ENCODE data around the gene SRPK3.
A peak's percentile ranks its signal among the peaks of the same experiment; 100 is the strongest.

The SRPK3 gene

DNA sequence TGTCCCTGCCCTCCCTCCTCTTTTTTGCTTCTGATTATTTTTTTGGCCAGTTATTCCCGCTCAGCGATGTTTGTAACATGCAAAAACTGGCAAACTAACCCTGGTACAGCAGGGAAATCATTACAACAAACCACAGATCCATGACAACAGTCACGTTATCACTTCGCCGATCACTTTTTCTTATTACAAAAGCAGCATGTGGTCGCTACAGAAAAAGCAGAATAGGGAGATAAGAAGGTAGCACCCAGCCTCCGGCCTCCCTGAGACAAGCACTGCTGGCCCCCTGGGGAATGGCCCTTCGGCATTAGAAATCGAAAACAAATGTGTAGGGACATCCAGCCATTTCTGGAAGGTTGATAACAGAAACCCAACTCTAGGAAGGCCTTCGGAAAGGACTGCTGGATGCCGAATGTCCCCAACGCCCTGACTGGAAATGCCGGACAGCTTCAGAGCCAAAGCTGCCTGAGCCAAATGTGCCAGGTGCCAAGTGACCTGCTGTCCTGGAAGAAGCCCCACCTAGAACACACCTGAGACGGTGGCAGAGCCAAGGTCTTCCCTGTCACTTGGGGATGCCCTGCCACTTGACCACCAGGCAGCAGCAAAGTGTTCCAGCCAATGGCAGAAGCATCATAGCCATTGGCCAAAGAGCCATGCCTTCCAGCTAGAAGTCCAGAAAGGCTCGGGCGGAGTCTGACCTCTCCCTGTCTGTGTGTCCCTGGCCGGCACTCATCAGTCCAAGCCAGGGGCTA lies 10.4 kb downstream of the SRPK3 start:
- Mint-ChIP-seq H3K27me3 (no peaks in the 10 kb centered on the region), H3K27ac (ENCODE audit: low read depth) (no peak overlapping the region), H3K36me3 (ENCODE audit: insufficient read depth) (peaks cover 21% of the 10 kb centered on the region), H3K4me1 (peaks cover 14% of the 10 kb centered on the region), H3K4me3 (no peak overlapping the region), H3K9me3 (no peaks in the 10 kb centered on the region)
- ATAC-seq (replicated peaks; ENCODE audit: extremely low read depth, poor library complexity, severe bottlenecking) (no peak), DNase-seq (ENCODE audit: low spot score in 2 of 2) (no peak)

DNA sequence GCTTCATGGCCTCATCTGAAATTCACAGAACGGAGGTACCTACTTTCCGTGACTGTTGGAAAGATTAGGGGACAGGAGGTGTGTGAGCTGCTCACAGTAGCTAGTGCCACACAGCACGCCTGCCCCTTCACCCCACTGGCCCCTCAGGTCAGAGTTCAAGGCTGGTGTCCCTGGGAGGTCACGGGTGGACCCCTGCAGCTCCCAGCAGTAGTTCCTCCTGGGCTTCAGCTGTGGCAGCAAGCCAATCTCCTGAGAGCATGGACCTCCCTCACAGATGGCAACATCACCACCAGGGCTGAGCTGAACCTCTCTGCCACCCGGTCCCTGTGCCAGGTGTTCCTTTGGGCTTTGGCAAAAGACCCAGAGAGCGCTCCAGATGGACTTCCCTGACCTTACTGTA lies 11.5 kb downstream of the SRPK3 start:
- Mint-ChIP-seq H3K4me3 (no peak overlapping the region), H3K36me3 (ENCODE audit: insufficient read depth) (peaks cover 19% of the 10 kb centered on the region), H3K4me1 (peaks cover 15% of the 10 kb centered on the region), H3K9me3 (no peaks in the 10 kb centered on the region), H3K27me3 (no peaks in the 10 kb centered on the region), H3K27ac (ENCODE audit: low read depth) (no peak overlapping the region)
- no peak for ATAC-seq (replicated peaks; ENCODE audit: extremely low read depth, poor library complexity, severe bottlenecking)
- no peak for DNase-seq (ENCODE audit: low spot score in 2 of 2)

DNA sequence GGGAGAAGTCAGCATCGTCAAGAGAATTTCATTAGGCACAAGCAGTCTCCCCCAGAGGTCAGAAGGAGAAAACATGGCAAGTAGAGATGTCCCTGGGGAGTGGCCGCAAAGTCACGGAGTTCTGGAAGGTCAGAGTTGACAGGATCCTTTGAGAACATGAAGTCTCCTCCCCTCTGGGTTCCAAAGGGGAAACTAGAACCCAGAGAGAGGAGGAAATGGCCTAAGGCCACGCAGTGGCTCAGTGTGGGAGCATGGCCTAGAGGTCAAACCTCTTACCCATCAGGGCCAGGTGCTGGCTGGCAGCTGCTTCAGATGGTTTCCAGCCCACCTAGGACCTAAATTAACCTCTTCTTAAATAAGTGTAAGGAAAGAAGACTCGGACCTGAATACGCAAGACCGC lies 12.4 kb downstream of the SRPK3 start:
- Mint-ChIP-seq H3K27me3 (no peaks in the 10 kb centered on the region), H3K4me1 (peaks cover 15% of the 10 kb centered on the region), H3K27ac (ENCODE audit: low read depth) (peak overlapping the region; percentile 64), H3K4me3 (peak overlapping the region; percentile 88), H3K9me3 (no peaks in the 10 kb centered on the region), H3K36me3 (ENCODE audit: insufficient read depth) (peaks cover 16% of the 10 kb centered on the region)
- DNase-seq (ENCODE audit: low spot score in 2 of 2) = no peak
- no peak for ATAC-seq (replicated peaks; ENCODE audit: extremely low read depth, poor library complexity, severe bottlenecking)

DNA sequence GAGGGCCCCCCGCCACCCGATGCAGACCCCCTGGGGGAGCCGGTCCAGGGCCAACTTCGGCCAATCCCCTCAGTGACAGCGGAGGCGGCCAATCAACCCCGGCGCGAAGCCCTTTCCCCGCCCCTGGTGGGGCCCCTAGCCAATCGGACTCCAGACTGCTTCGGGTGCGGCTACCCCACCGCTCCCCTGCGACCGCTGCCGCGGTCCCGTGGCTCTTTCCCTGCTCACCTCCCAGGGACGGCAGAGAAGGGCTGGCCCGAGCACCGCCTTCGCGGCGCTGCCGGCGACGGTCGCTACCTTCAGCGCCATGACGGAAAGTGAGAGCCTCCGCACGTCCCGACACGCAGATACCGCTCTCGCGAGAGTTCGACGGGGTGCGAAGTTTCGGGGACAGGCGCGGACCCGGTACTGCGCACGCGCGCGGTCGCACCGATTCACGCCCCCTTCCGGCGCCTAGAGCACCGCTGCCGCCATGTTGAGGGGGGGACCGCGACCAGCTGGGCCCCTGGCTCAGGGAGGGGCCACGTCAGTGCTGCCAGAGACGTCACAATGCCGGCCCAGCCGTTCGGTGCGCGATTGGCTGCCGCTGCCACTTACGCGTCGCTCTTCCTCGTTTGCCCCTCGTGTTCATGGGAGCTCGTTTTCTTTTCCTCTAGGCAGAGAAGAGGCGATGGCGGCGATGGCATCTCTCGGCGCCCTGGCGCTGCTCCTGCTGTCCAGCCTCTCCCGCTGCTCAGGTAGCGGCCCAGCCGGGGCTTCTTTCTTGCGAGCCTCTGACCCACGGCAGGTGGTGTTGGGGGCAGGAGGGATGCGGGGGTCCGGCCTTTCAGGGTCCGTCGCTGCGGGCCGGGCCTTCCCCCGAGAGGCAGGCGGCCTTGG lies 13.4 kb downstream of the SRPK3 start, which contains the start of the genes IDH3G and SSR4:
IDH3G (minus strand) TSS at position 358 of the 879 bp plus-strand sequence; CDS start at position 309, 49 bp downstream.
SSR4 (plus strand) TSS at position 651 of the 879 bp plus-strand sequence; CDS start at position 671, 20 bp downstream.
- peak within 1 kb of the TSS; percentile 95 for H3K27ac Mint-ChIP-seq (ENCODE audit: low read depth)
- DNase-seq (ENCODE audit: low spot score in 2 of 2) (peak; percentile 82 to 93), ATAC-seq (replicated peaks; ENCODE audit: extremely low read depth, poor library complexity, severe bottlenecking) (peak; percentile 93)
- peak within 1 kb of the TSS; percentile 88 for H3K4me3 Mint-ChIP-seq
- no peaks in the 10 kb centered on the region for H3K9me3 Mint-ChIP-seq
- peaks cover 15% of the 10 kb centered on the region for H3K36me3 Mint-ChIP-seq (ENCODE audit: insufficient read depth)
- no peaks in the 10 kb centered on the region for H3K27me3 Mint-ChIP-seq
- peaks cover 15% of the 10 kb centered on the region for H3K4me1 Mint-ChIP-seq

DNA sequence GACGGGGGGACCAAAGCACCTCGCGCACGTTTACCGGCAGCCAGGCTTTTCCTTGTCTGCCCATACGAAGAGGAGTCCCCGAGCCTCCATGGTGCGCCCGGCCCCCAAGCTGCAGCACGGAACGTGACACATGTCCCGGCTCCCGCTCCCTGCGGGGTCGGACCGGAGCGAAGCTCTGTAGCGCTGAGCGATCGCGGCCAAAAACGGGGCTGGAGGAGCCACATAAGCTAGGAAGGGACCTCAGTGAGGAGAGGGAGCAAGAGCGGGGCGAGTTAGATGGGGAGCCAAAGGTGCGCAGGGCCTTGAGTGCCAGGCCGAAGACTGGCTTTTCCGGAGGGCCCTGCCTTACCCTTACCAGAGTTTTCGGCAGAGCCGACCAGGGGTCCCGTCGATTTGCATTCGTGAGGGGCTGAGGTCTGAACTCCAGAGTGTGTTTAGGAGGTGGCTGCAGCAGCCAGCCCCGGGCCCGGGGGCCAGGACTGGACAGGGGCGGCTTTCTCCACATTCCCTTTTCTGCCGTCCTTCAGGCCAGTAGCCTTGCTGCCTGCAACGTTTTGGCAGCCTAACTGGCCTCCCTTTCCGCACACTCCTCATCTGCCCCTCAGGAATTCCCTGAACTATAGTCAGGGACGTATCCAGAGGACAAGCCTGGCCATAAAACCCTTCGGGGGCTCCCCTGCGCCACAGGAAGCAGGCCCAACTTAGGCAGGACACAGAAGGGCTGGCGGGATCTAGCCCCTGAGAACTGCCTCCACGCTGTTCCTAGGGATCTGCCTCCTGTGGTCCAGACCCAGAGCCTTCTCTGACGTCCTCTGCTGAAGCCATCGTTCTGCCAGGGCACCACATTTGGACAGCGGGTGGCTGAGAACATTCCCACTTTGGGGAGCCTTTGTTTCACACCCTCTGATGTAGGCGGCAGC lies 14.3 kb downstream of the SRPK3 start:
- H3K36me3 Mint-ChIP-seq (ENCODE audit: insufficient read depth) = peaks cover 15% of the 10 kb centered on the region
- H3K27ac Mint-ChIP-seq (ENCODE audit: low read depth) = peak overlapping the region; percentile 95
- peak overlapping the region; percentile 88 for H3K4me3 Mint-ChIP-seq
- ATAC-seq (replicated peaks; ENCODE audit: extremely low read depth, poor library complexity, severe bottlenecking) (peak; percentile 18), DNase-seq (ENCODE audit: low spot score in 2 of 2) (no peak)
- H3K9me3 Mint-ChIP-seq = no peaks in the 10 kb centered on the region
- no peaks in the 10 kb centered on the region for H3K27me3 Mint-ChIP-seq
- peaks cover 15% of the 10 kb centered on the region for H3K4me1 Mint-ChIP-seq

DNA sequence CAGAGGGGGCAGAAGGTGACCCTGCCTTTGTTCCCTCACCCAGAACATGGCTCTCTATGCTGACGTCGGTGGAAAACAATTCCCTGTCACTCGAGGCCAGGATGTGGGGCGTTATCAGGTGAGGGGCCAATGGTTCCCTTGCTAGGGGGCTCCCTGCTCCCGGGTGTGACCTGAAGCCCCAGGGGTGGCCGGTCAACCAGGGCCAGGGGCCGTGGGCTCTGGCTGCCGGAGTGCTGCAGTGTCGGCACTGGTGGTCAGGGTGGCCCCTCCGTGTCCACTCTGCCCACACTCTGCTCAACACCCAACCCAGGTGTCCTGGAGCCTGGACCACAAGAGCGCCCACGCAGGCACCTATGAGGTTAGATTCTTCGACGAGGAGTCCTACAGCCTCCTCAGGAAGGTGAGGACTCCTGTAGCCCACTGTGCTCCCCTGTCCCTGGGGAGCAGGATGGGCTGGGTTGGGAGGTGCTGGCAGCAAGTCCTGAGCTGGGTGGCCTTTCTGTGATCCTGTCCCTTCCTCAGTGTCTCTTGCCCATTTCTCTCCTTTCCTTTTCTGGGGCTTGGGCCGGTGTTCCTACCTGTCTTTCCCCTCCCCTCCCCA lies 16.7 kb downstream of the SRPK3 start:
- H3K27ac Mint-ChIP-seq (ENCODE audit: low read depth) = no peak overlapping the region
- H3K4me1 Mint-ChIP-seq = peaks cover 15% of the 10 kb centered on the region
- DNase-seq (ENCODE audit: low spot score in 2 of 2) (no peak), ATAC-seq (replicated peaks; ENCODE audit: extremely low read depth, poor library complexity, severe bottlenecking) (no peak)
- H3K9me3 Mint-ChIP-seq = no peaks in the 10 kb centered on the region
- H3K27me3 Mint-ChIP-seq = no peaks in the 10 kb centered on the region
- H3K4me3 Mint-ChIP-seq = no peak overlapping the region
- H3K36me3 Mint-ChIP-seq (ENCODE audit: insufficient read depth) = peaks cover 17% of the 10 kb centered on the region

DNA sequence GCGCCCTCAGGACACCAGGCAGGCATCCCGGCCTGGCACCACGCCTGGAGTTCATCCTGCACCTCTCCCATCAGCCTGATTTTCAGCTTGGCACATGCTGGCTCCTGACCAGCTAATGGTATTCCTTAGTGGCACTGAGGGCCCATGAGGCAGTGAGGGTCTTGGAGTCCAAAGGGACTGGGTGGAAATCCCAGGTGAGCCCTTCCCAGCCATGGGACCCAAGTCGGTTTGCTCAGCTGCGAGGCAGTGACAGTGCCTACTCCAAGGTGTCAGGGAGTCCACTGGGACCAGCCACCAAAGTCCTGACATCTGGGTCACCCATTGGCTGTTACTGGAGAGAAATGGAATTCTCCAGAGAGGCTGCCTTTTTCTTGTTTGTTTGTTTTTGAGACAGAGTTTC lies 18.5 kb downstream of the SRPK3 start:
- no peak for ATAC-seq (replicated peaks; ENCODE audit: extremely low read depth, poor library complexity, severe bottlenecking)
- Mint-ChIP-seq H3K27ac (ENCODE audit: low read depth) (no peak overlapping the region), H3K4me3 (no peak overlapping the region)

DNA sequence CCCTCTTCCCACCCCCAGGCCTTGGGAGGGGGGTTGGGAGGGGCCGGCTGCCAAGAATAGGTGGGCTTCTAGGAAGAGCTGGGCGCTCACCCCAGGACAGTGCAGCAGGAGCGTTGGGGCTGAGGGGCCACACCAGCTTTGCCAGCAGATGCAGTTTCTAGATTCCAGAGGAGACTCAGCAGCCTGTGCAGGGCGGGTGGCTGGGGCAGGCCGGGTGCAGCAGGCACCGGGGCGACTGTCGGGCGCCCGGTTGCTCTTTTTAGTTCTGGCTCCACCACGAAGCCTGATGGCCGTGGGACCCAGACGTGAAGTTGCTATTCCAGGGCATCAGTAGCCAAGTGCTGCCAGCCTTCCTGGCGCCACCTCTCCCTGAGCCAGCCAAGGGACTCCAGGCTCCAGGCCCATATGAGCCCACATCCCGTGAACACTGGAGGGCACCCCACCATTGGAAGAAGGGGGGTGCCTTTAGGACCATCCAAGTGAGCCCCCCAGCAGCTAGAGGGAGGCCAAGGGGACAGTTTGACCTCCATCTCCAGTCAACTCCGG lies 19.4 kb downstream of the SRPK3 start:
- Mint-ChIP-seq H3K4me1 (peaks cover 5% of the 10 kb centered on the region), H3K27me3 (no peaks in the 10 kb centered on the region), H3K4me3 (no peak overlapping the region), H3K36me3 (ENCODE audit: insufficient read depth) (peaks cover 10% of the 10 kb centered on the region), H3K27ac (ENCODE audit: low read depth) (no peak overlapping the region), H3K9me3 (no peaks in the 10 kb centered on the region)
- DNase-seq (ENCODE audit: low spot score in 2 of 2) = no peak
- ATAC-seq (replicated peaks; ENCODE audit: extremely low read depth, poor library complexity, severe bottlenecking) = no peak

More for the DNA sequence above, 18.5 kb downstream of the SRPK3 start:
- H3K4me1 Mint-ChIP-seq = peaks cover 5% of the 10 kb centered on the region
- no peaks in the 10 kb centered on the region for H3K9me3 Mint-ChIP-seq
- H3K27me3 Mint-ChIP-seq = no peaks in the 10 kb centered on the region
- DNase-seq (ENCODE audit: low spot score in 2 of 2) = no peak
- peaks cover 13% of the 10 kb centered on the region for H3K36me3 Mint-ChIP-seq (ENCODE audit: insufficient read depth)

DNA sequence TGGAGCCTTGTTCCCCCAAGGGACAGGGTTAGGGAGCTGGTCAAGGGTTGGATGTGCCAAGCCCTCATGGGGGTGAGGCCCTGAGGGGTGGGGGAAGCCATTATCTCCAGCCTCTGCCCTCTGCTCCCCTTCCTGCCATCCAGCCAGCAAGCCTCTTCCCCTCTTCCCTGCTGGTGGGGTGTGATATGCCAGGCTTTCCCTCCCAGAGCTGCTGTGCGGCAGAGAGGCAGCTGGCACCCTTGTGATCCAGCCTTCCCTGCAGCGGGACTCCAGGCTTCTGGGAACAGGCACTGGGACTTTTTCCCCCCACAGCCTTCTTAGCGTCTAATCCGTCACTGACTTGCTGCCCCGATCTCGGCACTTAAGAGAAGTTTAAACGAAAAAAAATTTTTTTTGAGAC lies 19.9 kb downstream of the SRPK3 start:
- Mint-ChIP-seq H3K4me1 (peaks cover 5% of the 10 kb centered on the region), H3K4me3 (no peak overlapping the region), H3K27me3 (no peaks in the 10 kb centered on the region), H3K27ac (ENCODE audit: low read depth) (no peak overlapping the region), H3K9me3 (no peaks in the 10 kb centered on the region), H3K36me3 (ENCODE audit: insufficient read depth) (peaks cover 10% of the 10 kb centered on the region)
- DNase-seq (ENCODE audit: low spot score in 2 of 2) = no peak
- no peak for ATAC-seq (replicated peaks; ENCODE audit: extremely low read depth, poor library complexity, severe bottlenecking)

DNA sequence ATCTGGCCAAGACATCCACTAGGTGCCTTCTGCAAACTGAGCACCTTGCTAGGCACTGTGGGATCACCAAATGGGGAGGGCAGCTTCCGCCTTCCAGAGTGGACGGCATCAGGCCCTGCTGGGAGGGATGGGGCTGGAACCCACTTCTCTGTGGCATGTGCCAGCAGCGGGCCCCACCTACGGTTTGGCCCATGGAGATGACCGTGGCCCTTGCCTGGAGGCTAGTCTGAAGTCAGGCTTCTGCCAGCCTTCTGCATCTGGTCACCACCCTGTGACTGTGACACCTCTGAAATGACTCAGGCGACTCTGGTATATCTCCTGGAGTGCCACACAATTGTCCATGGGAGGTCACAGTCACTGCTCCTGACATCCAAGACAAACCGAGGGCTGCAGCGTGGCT lies 20.8 kb downstream of the SRPK3 start:
- no peaks in the 10 kb centered on the region for H3K4me1 Mint-ChIP-seq
- H3K27ac Mint-ChIP-seq (ENCODE audit: low read depth) = no peak overlapping the region
- peaks cover 7% of the 10 kb centered on the region for H3K36me3 Mint-ChIP-seq (ENCODE audit: insufficient read depth)
- no peak overlapping the region for H3K4me3 Mint-ChIP-seq
- DNase-seq (ENCODE audit: low spot score in 2 of 2) (no peak), ATAC-seq (replicated peaks; ENCODE audit: extremely low read depth, poor library complexity, severe bottlenecking) (no peak)
- H3K27me3 Mint-ChIP-seq = no peaks in the 10 kb centered on the region
- H3K9me3 Mint-ChIP-seq = no peaks in the 10 kb centered on the region

DNA sequence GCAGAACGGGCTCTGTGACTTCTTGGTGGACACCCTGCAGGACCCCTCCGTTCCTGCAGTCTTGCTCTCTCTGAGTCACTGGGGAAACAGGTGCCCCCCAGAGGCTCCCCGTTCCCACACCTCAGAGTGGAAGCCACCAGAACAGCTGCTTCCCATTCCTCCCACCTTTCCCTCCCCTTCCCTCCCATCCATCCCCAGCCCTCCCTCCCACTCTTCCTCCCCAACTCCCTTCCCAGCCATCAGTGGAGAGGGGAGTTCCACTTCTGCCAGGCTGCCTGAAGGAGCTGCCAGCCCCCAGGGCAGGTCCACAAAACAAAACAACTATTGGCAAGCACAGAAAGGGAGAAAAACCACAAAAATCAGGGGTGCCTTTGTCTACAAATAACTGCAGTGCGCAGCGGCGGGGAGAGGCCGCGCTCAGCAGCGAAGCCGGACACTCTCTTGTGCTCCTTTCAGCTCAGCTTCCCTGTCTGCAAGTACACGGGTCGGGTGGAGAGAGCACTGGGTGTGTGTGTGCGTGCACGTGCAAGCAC lies 21.7 kb downstream of the SRPK3 start:
- Mint-ChIP-seq H3K4me1 (no peaks in the 10 kb centered on the region), H3K27ac (ENCODE audit: low read depth) (no peak overlapping the region), H3K36me3 (ENCODE audit: insufficient read depth) (peaks cover 7% of the 10 kb centered on the region), H3K4me3 (no peak overlapping the region), H3K27me3 (no peaks in the 10 kb centered on the region), H3K9me3 (no peaks in the 10 kb centered on the region)
- DNase-seq (ENCODE audit: low spot score in 2 of 2) (no peak), ATAC-seq (replicated peaks; ENCODE audit: extremely low read depth, poor library complexity, severe bottlenecking) (no peak)
